Measurements from ENCODE around the gene NEDD4.
A peak's percentile ranks its signal among the peaks of the same experiment; 100 is the strongest.
"Not testable (repeated sequence)": the region's sequence is repeated elsewhere in the genome, so short reads cannot be mapped to it uniquely, and the experiment has no call there.

The NEDD4 gene

DNA sequence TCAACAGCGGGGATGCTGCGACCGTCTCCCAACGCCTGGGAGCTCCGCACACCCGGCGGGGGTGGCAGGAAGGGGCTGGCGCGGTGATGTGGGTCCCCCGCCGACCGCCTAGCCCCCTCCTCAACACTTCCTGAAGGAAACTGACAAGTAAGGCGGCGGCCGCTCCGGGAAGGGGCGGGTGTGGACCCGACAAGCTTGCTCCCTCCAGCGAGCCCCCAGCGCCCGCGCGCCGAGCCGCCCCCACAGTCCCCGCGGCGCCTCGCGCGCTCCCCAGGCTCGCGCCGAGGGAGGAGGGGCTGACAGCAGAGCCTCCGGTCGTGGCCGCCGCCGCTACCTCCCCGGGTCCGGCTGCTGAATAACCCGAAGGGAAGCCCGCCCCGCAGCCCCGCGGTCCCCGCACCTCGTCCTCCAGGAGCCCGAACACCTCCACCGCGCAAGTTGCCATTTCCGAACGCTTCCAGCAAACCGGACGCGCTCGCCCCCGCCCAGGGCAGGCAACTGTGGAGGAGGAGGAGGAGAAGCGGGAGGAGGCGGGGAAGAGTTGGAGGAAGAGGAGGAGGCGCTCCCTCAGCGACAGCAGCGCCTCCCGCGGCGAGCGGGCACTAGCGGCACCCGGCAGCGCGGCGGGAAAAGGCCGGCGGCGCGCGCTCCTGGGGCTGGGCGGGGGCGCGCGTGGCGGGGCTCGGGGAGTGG lies at the start of gene NEDD4:
NEDD4 (minus strand) TSS at position 502 of the 693 bp plus-strand sequence; CDS start at position 445, 57 bp downstream.
- peak; percentile 84 for DNase-seq

GRCh38 chr15:56042498-56042897 lies 49.1 kb upstream of the NEDD4 start:
- DNase-seq, result no peak

DNA sequence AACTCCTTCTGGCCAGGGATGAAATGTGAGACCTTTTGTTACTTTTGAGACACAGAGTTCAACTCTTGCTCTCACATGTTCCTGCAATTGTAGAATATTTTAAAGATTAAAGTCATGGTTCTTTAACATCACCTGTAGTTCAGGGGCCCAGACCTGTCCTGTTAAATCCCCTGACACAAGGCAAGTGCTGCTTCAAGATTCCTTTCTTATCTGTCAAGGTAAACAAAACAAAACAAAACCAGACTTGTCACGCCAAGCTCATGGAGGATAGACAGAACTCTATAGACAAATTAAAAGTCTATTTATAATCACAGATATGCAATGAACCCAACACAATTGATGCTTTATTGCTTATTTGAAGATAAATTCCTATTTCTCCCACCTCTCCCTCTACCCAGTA lies 48.6 kb upstream of the NEDD4 start:
- DNase-seq, result no peak

- DNase-seq, result peak; percentile 81
Observed at GRCh38 chr15:56040081-56041035, 46.9 kb upstream of the NEDD4 start.

DNA sequence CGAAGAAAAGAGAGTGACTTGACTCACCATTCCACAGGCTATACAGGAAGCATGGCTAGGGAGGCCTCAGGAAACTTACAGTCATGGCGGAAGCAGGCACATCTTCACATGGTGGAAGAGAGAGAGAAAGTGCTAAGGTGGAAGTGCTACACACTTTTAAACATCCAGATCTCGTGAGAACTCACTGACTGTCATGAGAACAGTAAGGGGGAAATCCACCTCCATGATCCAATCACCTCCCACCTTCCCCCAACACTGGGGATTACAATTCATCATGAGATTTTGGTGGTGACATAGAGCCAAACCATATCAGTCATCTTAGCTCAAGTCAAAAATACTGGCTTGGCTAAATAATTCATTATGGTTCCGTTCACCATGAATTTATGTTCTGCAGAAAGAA lies 45.3 kb upstream of the NEDD4 start:
- no peak for DNase-seq

DNA sequence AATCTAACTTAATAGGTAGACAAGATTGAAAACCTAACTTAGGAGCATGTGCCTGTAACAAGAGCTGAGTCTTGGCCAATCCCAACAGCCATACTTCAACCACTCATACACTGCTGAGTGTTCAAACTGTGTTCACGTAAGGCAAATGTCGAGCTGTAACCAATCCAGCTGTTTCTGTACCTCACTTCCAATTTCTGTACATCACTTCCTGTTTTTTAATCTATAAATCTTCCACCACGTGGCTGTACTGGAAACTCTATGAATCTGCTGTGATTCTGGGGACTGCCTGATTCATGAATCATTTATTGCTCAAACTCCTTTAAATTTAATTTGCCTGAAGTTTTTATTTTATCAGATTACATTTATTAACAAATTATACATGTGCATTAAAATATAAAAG lies 44.6 kb upstream of the NEDD4 start:
- DNase-seq, result no peak

- no peak for DNase-seq
Observed at GRCh38 chr15:56036546-56037067, 43.2 kb upstream of the NEDD4 start.

DNA sequence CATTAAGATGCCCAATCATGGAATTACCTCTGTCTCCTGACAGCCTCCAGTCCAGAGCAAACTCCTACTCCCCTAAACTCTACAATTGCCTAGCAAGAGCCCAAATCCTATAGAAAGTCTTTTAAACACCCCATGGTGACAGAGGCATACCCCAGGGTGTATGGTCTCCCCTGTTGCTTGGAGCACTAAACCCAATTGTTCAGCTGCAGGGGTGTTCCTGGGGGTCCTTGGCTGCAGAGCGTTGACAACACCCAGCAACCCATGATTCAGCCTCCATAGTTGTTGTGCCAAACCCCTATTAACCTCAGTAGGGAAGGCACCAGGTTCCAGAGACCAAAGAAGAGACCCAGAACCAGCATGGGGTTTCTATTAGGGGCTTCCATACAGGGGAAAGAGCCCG lies 41.8 kb upstream of the NEDD4 start:
- DNase-seq, result no peak

DNA sequence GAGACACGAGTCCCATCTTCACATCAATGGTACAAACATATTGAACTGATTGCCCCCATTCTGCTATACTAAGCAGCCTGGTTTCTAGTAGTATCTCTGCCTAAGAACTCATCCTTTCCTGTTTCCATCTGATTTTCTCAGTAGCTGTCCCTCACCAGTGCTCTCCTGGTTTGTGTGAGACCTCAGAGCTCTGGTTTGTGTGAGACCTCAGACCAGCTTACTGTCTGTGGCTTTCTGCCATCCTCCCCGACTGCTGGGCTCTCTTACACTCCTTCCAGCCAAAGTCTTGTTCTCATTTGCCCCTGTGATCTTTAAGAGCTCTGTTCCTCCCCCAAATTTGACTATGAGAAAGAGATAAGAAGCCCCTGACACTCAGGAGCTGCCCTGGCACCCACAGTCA lies 41.1 kb upstream of the NEDD4 start:
- DNase-seq, result no peak

- no peak for DNase-seq
Observed at GRCh38 chr15:56032373-56032772, 39.0 kb upstream of the NEDD4 start.

DNA sequence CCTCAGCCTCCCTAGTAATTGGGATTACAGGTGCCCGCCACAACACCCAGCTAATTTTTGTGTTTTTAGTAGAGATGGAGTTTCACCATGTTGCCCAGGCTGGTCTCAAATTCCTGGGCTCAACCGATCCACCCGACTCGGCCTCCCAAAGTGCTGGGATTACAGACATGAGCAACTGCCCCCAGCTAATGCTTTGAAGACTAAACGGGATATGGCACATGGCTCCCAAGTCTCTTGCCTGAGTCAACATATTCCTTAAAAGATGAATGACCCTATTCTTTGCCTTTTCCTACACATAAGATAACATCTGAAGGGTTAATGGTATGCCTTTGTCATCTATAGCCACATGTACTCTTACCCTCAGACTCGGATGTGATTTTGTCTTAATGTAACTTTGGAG lies 38.4 kb upstream of the NEDD4 start:
- no peak for DNase-seq

- DNase-seq, result no peak
Observed at GRCh38 chr15:56031402-56031801, 38.0 kb upstream of the NEDD4 start.

DNA sequence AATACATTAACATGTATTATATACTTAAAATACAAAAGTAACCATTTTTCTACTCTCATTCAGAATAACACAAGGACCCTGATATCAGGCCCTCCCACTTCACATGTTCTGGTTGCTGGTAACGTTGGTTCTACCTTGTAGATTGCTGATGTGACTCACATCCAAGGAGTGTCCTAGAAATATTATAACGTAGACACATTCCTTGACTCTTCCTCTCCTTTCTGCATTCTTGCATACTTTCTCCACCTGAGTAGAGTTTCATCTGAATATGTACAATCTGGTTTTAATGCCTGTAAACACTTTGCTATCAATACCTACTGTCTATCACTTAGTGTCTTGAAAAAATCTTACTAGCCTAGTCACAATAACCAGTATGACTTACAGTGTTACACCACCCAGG lies 35.0 kb upstream of the NEDD4 start:
- DNase-seq, result peak; percentile 25

- DNase-seq, result not testable (repeated sequence)
Observed at GRCh38 chr15:56023160-56023559, 29.7 kb upstream of the NEDD4 start.

DNA sequence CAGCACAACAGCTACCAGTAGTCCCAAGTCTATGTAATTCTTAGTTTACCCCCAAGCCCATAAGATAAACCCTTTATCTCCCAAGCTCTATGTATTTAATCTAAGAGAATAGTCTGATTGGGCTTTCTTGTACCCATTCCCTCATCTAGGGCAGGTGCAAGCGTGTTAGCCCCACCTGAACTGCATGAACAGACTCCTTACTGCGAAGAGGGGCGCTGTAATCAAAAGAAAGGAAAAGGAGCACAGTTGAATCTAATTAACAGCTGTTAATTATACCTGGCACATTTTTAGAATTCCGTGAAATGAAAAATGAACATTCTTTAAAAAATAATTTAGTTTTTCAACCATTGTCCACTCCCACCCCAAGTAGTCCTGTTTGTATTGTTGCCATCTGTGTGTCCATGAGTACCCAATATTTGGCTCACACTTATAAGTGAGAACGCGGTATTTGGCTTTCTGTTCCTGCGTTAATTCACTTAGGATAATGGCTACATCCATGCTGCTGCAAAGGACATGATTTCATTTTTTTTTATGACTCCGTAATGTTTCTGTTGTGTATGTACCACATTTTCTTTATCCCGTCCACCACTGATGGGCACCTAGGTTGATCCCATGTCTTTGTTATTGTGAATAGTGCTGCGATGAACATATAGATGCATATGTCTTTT lies 26.5 kb upstream of the NEDD4 start:
- DNase-seq, result no peak

- no peak for DNase-seq
Observed at GRCh38 chr15:56019060-56019793, 25.8 kb upstream of the NEDD4 start.

DNA sequence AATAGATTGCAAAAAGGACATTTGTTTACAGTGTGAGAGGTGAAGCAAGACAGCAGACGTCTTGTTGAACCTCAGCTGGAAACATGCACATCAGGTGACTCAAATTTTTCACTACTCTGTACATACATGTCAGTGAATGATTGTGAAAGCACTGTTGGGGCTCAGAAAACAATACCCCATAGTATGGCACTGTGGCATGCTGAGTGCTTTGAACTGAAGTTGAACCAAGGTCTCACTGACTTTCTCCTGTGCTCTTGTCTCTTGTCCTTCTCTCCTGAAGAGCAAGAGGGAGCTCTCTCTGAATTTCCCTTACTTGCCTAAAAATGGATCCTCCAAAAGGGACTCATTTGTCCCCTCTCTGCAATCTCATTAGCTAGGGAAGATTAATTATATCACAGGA lies 24.5 kb upstream of the NEDD4 start:
- DNase-seq, result no peak

GRCh38 chr15:56017511-56017910 lies 24.1 kb upstream of the NEDD4 start:
- no peak for DNase-seq

DNA sequence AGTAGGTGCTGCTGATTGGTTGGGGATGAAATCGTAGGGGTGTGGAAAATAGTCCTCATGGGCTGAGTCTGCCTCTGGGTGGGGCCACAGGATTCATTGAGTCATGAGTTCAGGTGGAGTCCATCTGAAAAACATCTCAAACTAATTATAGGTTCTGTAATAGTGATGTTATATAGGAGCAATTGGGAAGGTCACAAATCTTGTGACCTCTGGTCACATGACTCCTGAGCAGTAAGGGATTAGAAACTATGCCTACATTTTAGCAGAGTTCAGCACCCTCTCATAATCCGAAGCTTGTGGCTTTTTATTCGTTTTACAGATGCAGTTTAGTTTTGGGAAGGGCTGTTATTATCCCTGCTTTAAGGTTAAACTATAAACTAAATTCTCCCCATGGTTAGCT lies 22.9 kb upstream of the NEDD4 start:
- DNase-seq, result no peak

DNA sequence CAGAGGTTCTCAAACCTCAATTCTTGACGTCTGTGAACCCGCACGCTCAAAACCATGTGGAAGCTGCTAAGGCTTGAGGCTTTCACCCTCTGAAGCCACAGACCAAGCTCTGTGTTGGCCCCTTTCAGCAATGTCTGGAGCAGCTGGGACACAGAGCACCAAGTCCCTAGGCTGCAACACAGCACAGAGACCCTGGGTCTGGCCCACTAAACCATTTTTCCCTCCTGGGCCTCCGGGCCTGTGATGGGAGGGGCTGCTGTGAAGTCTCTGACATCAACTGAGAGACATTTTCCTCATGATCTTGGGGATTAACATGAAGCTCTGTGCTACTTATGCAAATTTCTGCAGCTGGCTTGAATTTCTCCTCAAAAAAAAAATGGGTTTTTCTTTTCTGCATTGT lies 21.3 kb upstream of the NEDD4 start:
- no peak for DNase-seq

DNA sequence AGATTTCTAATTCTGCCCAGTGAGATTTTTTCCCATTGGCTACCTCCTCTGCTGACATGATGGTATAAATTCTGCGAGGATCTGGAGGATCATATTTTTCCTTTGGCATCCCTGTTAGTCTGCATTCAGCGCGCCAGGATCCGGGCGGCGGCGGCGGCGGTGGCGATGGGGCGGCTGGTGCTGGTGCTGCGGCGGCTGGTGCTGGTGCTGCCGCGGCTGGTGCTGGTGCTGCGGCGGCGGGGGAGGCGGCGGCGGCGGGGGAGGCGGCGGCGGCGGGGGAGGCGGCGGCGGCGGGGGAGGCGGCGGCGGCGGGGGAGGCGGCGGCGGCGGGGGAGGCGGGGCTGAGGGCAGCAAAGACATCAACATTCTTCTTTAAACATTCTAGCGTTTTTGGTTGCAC lies 13.6 kb upstream of the NEDD4 start:
- not testable (repeated sequence) for DNase-seq

DNA sequence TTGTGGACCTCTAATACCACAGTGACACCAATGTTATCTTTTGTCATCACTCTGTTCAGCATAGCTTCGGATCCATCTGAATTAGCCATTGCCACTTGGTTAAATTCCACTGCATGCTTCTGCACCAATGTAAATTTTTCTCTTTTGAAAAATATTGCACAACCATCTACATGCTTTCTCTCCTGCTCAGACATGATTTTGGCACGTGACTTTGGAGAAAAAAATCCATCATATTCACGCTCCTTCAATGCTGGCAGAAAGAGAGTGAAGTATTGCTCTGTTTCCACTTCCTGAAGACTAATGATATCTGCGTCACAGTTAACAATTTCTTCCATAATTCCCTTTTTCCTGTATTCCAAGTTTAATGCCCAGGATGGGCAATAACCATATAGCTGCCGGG lies 13.0 kb upstream of the NEDD4 start:
- DNase-seq, result not testable (repeated sequence)

DNA sequence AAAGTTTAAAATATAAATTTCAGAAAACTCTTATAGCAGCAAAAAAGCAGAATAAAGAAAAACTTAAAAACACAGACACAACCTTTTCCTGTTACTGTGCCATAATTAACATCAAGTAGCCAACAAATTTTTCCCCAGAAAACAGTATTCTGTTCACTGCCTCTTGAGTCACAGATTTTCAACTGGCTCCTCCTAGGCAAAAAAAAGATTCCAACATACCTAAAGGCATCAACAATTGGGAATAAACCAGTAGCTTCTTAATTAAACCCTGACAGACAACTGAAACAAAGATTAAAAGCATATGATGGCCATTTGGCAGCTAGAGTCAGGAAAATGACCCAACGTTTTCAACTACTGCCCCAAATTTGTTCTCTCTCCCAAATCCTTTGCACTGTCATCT lies 10.9 kb upstream of the NEDD4 start:
- DNase-seq, result not testable (repeated sequence)

Data from kidney glomerular epithelial cell (primary cell).